Neural progenitor cell (in vitro differentiated cells): Measurements from ENCODE around the gene DELE1.

Experiments
- EZH2 ChIP-seq: fragments of 200-600 bp; sonication (generic); IDR thresholded peaks from 2 replicates; pipeline ENCODE4 v1.6.1; 2017; ENCODE audit warnings: antibody characterized with exemption, mild to moderate bottlenecking, moderate library complexity
- EZH2phosphoT487 ChIP-seq: fragments of 200-600 bp; sonication (generic); IDR thresholded peaks from 2 replicates; pipeline ENCODE4 v1.6.1; 2017; ENCODE audit warnings: antibody characterized with exemption
- TF ChIP-seq, protein P1 (sequence below): fragments of 200-600 bp; sonication (generic); IDR thresholded peaks from 2 replicates; pipeline ENCODE4 v1.5.1; 2017; ENCODE audit warnings: antibody characterized with exemption, mild to moderate bottlenecking

DNA sequence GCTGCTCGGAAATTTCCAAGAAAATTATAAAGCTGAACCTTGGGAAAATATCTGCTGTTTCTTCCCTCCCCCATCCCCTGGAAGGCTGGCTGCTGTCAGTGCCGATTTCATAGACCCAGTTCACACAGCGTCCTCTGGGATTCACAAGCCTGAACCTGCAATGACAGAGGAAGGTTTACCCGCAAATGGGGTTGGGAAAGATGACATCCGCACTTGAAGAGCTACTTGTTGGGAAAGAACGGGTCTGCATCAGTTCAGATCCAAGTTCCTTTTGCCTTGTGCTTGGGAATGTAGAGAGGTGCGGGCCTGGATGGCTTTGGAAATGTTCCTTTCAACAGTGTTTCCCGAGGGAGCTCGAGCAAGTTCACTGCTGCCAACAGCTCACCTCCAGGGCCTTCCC, 20.4 kb downstream of the DELE1 start:
- TF ChIP-seq, protein P1, sequence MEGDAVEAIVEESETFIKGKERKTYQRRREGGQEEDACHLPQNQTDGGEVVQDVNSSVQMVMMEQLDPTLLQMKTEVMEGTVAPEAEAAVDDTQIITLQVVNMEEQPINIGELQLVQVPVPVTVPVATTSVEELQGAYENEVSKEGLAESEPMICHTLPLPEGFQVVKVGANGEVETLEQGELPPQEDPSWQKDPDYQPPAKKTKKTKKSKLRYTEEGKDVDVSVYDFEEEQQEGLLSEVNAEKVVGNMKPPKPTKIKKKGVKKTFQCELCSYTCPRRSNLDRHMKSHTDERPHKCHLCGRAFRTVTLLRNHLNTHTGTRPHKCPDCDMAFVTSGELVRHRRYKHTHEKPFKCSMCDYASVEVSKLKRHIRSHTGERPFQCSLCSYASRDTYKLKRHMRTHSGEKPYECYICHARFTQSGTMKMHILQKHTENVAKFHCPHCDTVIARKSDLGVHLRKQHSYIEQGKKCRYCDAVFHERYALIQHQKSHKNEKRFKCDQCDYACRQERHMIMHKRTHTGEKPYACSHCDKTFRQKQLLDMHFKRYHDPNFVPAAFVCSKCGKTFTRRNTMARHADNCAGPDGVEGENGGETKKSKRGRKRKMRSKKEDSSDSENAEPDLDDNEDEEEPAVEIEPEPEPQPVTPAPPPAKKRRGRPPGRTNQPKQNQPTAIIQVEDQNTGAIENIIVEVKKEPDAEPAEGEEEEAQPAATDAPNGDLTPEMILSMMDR: no peak
- TF ChIP-seq EZH2 (no peak), EZH2phosphoT487 (no peak)
